HUES6 (cell line): ENCODE results near the gene NEK5.

ENCODE experiments used
- H3K27ac ChIP-seq: 2 replicates; pipeline ENCODE4 v1.7.0; 2013; ENCODE audit warnings: low read depth, mild to moderate bottlenecking, low read length, inconsistent platforms
- H3K27me3 ChIP-seq: 2 replicates; pipeline ENCODE4 v1.6.1; 2013; ENCODE audit warnings: low read length; ENCODE audit not compliant: control insufficient read depth, insufficient read depth
- H3K36me3 ChIP-seq: 2 replicates; pipeline ENCODE4 v1.6.1; 2013; ENCODE audit warnings: low read length; ENCODE audit not compliant: control insufficient read depth, insufficient read depth
- H3K4me1 ChIP-seq: 2 replicates; pipeline ENCODE4 v1.6.1; 2013; ENCODE audit warnings: low read length; ENCODE audit not compliant: control insufficient read depth, insufficient read depth
- H3K4me3 ChIP-seq: 2 replicates; pipeline ENCODE4 v1.5.1; 2013; ENCODE audit warnings: low read depth, low read length
- H3K9ac ChIP-seq: one replicate; pipeline ENCODE4 v1.6.1; 2013; ENCODE audit warnings: mild to moderate bottlenecking, low read length
- H3K9me3 ChIP-seq: 2 replicates; pipeline ENCODE4 v1.6.1; 2013; ENCODE audit warnings: low read depth, low read length; ENCODE audit not compliant: control insufficient read depth, insufficient read depth

NEK5 gene

GRCh38 chr13:51999921-52000320, 129.0 kb downstream of the NEK5 start:
- Histone ChIP-seq H3K9ac (no peak overlapping the region), H3K4me3 (no peak overlapping the region), H3K36me3 (no peaks in the 10 kb centered on the region), H3K9me3 (no peaks in the 10 kb centered on the region), H3K27ac (no peak overlapping the region), H3K4me1 (peaks cover 42% of the 10 kb centered on the region), H3K27me3 (peaks cover 4% of the 10 kb centered on the region; the same call in 1 of the 2 replicates)

GRCh38 chr13:51999510-51999911, 129.4 kb downstream of the NEK5 start:
- peaks cover 42% of the 10 kb centered on the region for H3K4me1 ChIP-seq

GRCh38 chr13:51998723-51999509, 130.0 kb downstream of the NEK5 start:
- H3K4me1 ChIP-seq: peaks cover 42% of the 10 kb centered on the region
- H3K27ac ChIP-seq: no peak overlapping the region
- no peak overlapping the region for H3K4me3 ChIP-seq
- no peaks in the 10 kb centered on the region for H3K9me3 ChIP-seq
- H3K36me3 ChIP-seq: no peaks in the 10 kb centered on the region
- no peak overlapping the region for H3K9ac ChIP-seq
- H3K27me3 ChIP-seq: peaks cover 4% of the 10 kb centered on the region; the same call in 1 of the 2 replicates

More at GRCh38 chr13:51999510-51999911, 129.4 kb downstream of the NEK5 start:
- H3K27me3 ChIP-seq: peaks cover 4% of the 10 kb centered on the region; the same call in 1 of the 2 replicates
- no peaks in the 10 kb centered on the region for H3K36me3 ChIP-seq
- H3K27ac ChIP-seq: no peak overlapping the region
- no peak overlapping the region for H3K4me3 ChIP-seq
- no peak overlapping the region for H3K9ac ChIP-seq
- H3K9me3 ChIP-seq: no peaks in the 10 kb centered on the region

- no peaks in the 10 kb centered on the region for H3K36me3 ChIP-seq
- H3K9me3 ChIP-seq: no peaks in the 10 kb centered on the region
- peaks cover 42% of the 10 kb centered on the region for H3K4me1 ChIP-seq
- H3K4me3 ChIP-seq: no peak overlapping the region
- H3K27me3 ChIP-seq: peaks cover 4% of the 10 kb centered on the region; the same call in 1 of the 2 replicates
- H3K9ac ChIP-seq: no peak overlapping the region
- H3K27ac ChIP-seq: no peak overlapping the region
Observed at GRCh38 chr13:51997641-51998330, 131.1 kb downstream of the NEK5 start.

GRCh38 chr13:51997186-51997585, 131.7 kb downstream of the NEK5 start:
- peaks cover 4% of the 10 kb centered on the region; the same call in 1 of the 2 replicates for H3K27me3 ChIP-seq
- no peak overlapping the region for H3K27ac ChIP-seq
- H3K9ac ChIP-seq: no peak overlapping the region

GRCh38 chr13:51996641-51997040, 132.2 kb downstream of the NEK5 start:
- Histone ChIP-seq H3K4me3 (no peak overlapping the region), H3K27me3 (peaks cover 4% of the 10 kb centered on the region; the same call in 1 of the 2 replicates), H3K27ac (no peak overlapping the region), H3K4me1 (peaks cover 37% of the 10 kb centered on the region), H3K9me3 (no peaks in the 10 kb centered on the region), H3K36me3 (no peaks in the 10 kb centered on the region), H3K9ac (no peak overlapping the region)

More at GRCh38 chr13:51997186-51997585, 131.7 kb downstream of the NEK5 start:
- no peaks in the 10 kb centered on the region for H3K9me3 ChIP-seq
- H3K36me3 ChIP-seq: no peaks in the 10 kb centered on the region
- no peak overlapping the region for H3K4me3 ChIP-seq
- H3K4me1 ChIP-seq: peaks cover 39% of the 10 kb centered on the region

GRCh38 chr13:51995677-51996551, 133.0 kb downstream of the NEK5 start:
- Histone ChIP-seq H3K9ac (no peak overlapping the region), H3K27ac (no peak overlapping the region)

GRCh38 chr13:51993713-51994112, 135.2 kb downstream of the NEK5 start:
- Histone ChIP-seq H3K27me3 (peaks cover 4% of the 10 kb centered on the region; the same call in 1 of the 2 replicates), H3K27ac (no peak overlapping the region), H3K9ac (no peak overlapping the region), H3K4me3 (no peak overlapping the region), H3K9me3 (no peaks in the 10 kb centered on the region), H3K4me1 (peaks cover 24% of the 10 kb centered on the region), H3K36me3 (no peaks in the 10 kb centered on the region)

More at GRCh38 chr13:51995677-51996551, 133.0 kb downstream of the NEK5 start:
- H3K9me3 ChIP-seq: no peaks in the 10 kb centered on the region
- peaks cover 34% of the 10 kb centered on the region for H3K4me1 ChIP-seq
- peaks cover 4% of the 10 kb centered on the region; the same call in 1 of the 2 replicates for H3K27me3 ChIP-seq
- H3K36me3 ChIP-seq: no peaks in the 10 kb centered on the region
- H3K4me3 ChIP-seq: no peak overlapping the region

GRCh38 chr13:51988988-51989618, 139.8 kb downstream of the NEK5 start:
- Histone ChIP-seq H3K4me3 (no peak overlapping the region), H3K9ac (no peak overlapping the region), H3K27me3 (no peaks in the 10 kb centered on the region), H3K9me3 (no peaks in the 10 kb centered on the region), H3K4me1 (no peaks in the 10 kb centered on the region), H3K36me3 (no peaks in the 10 kb centered on the region), H3K27ac (no peak overlapping the region)
